Right atrium auricular region (tissue), 2 donors: ENCODE data around the gene LMF1. TPM values are rescaled to one million over a fixed set of nuclear protein-coding genes. Genes with fewer than 3 reads are reported as not detected.

Source experiments
- DNase-seq: peaks from one replicate; pipeline ENCODE4 v3.0.0-alpha.2; 2019; ENCODE audit warnings: low spot score
- H3K27ac ChIP-seq, 2 donors: fragments of 200-600 bp; sonication (generic); 1 replicate in 1 of 2; 2 replicates in 1 of 2; pipeline ENCODE4 v1.5.1; 2016 to 2019
- H3K27me3 ChIP-seq, 2 donors: fragments of 200-600 bp; sonication (generic); one replicate each; pipeline versions ENCODE4 v1.5.1 to v1.6.0; 2017 to 2019
- H3K36me3 ChIP-seq: fragments of 200-600 bp; sonication (generic); one replicate; pipeline ENCODE4 v1.5.1; 2016
- H3K4me1 ChIP-seq, 2 donors: fragments of 200-600 bp; sonication (generic); one replicate each; pipeline versions ENCODE4 v1.5.1 to v1.6.0; 2017 to 2019
- H3K4me3 ChIP-seq, 2 donors: fragments of 200-600 bp; sonication (generic); 1 replicate in 1 of 2; 2 replicates in 1 of 2; pipeline ENCODE4 v1.5.1; 2017 to 2019; ENCODE audit warnings: mild to moderate bottlenecking in 1 of 2, moderate library complexity in 1 of 2
- H3K9me3 ChIP-seq, 2 donors: fragments of 200-600 bp; sonication (generic); one replicate each; pipeline ENCODE4 v1.5.1; 2019
- CTCF ChIP-seq, 2 donors: fragments of 200-600 bp; sonication (generic); IDR thresholded peaks; one replicate each; pipeline ENCODE4 v1.5.1; 2019; ENCODE audit warnings: antibody characterized with exemption in 2 of 2
- total RNA-seq, 2 donors: library from RNA; depleted of rRNA; stranded (reverse); fragments of >200 nt; gene quantifications; one replicate each; pipeline ENCODE4 v1.1.0, GENCODE V29; 2016

The LMF1 gene
- total RNA-seq, 2 donors from 2014 or later = 11.9 to 14.1 TPM

- DNase-seq = peak; percentile 63
- peak overlapping the region in 1 of 2 donors; percentile 71 for H3K27ac ChIP-seq
- peaks cover 0 to 15% of the 10 kb centered on the region in 2 donors for H3K4me1 ChIP-seq
- no peaks in the 10 kb centered on the region for H3K9me3 ChIP-seq
- no peak for TF ChIP-seq CTCF (IDR thresholded peaks at IDR 0.05)
- H3K27me3 ChIP-seq = no peaks in the 10 kb centered on the region
- no peak overlapping the region for H3K4me3 ChIP-seq
- H3K36me3 ChIP-seq = no peaks in the 10 kb centered on the region
Measured at GRCh38 chr16:920717-921116, 50.1 kb downstream of the LMF1 start.

GRCh38 chr16:920051-920681 lies 50.6 kb downstream of the LMF1 start:
- Histone ChIP-seq H3K4me1 (peaks cover 0 to 15% of the 10 kb centered on the region in 2 donors), H3K4me3 (no peak overlapping the region), H3K27me3 (no peaks in the 10 kb centered on the region), H3K27ac (peak overlapping the region; percentile 52 to 71), H3K36me3 (no peaks in the 10 kb centered on the region), H3K9me3 (no peaks in the 10 kb centered on the region)
- no peak for TF ChIP-seq CTCF (IDR thresholded peaks at IDR 0.05)
- DNase-seq = peak; percentile 63

- Histone ChIP-seq H3K27me3 (no peaks in the 10 kb centered on the region), H3K4me3 (no peak overlapping the region), H3K36me3 (no peaks in the 10 kb centered on the region), H3K4me1 (peaks cover 0 to 15% of the 10 kb centered on the region in 2 donors), H3K9me3 (no peaks in the 10 kb centered on the region), H3K27ac (peak overlapping the region; percentile 52 to 71)
- no peak for DNase-seq
- no peak for TF ChIP-seq CTCF (IDR thresholded peaks at IDR 0.05)
Measured at GRCh38 chr16:919658-920050, 51.1 kb downstream of the LMF1 start.

GRCh38 chr16:918741-919657 lies 51.8 kb downstream of the LMF1 start:
- H3K36me3 ChIP-seq = no peaks in the 10 kb centered on the region
- H3K27ac ChIP-seq = no peak overlapping the region
- peaks cover 0 to 15% of the 10 kb centered on the region in 2 donors for H3K4me1 ChIP-seq
- H3K4me3 ChIP-seq = no peak overlapping the region
- no peaks in the 10 kb centered on the region for H3K9me3 ChIP-seq
- no peak for DNase-seq
- H3K27me3 ChIP-seq = no peaks in the 10 kb centered on the region
- TF ChIP-seq CTCF (IDR thresholded peaks at IDR 0.05) = no peak

- H3K36me3 ChIP-seq = no peaks in the 10 kb centered on the region
- H3K4me3 ChIP-seq = no peak overlapping the region
- H3K27ac ChIP-seq = no peak overlapping the region
- no peak for DNase-seq
- no peaks in the 10 kb centered on the region for H3K9me3 ChIP-seq
- no peaks in the 10 kb centered on the region for H3K27me3 ChIP-seq
- TF ChIP-seq CTCF (IDR thresholded peaks at IDR 0.05) = no peak
- H3K4me1 ChIP-seq = peaks cover 0 to 15% of the 10 kb centered on the region in 2 donors
Measured at GRCh38 chr16:918068-918467, 52.7 kb downstream of the LMF1 start.
